MM.1S (cell line): ENCODE data around the gene SLFN14.

Source experiments
- EZH2 ChIP-seq: fragments of 300-600 bp; sonication (generic); optimal IDR thresholded peaks from 2 replicates; pipeline ENCODE3; 2017; ENCODE audit warnings: low read depth, mild to moderate bottlenecking, antibody characterized with exemption, low read length, mixed read lengths
- EZH2phosphoT487 ChIP-seq: fragments of 300-600 bp; sonication (generic); IDR thresholded peaks from 2 replicates; pipeline ENCODE4 v1.6.1; 2018; ENCODE audit warnings: antibody characterized with exemption, low read length
- TF ChIP-seq, protein P1 (sequence below): fragments of 300-600 bp; sonication (generic); IDR thresholded peaks from 2 replicates; pipeline ENCODE4 v1.5.1; 2016; ENCODE audit warnings: antibody characterized with exemption, low read length, mixed read lengths

DNA sequence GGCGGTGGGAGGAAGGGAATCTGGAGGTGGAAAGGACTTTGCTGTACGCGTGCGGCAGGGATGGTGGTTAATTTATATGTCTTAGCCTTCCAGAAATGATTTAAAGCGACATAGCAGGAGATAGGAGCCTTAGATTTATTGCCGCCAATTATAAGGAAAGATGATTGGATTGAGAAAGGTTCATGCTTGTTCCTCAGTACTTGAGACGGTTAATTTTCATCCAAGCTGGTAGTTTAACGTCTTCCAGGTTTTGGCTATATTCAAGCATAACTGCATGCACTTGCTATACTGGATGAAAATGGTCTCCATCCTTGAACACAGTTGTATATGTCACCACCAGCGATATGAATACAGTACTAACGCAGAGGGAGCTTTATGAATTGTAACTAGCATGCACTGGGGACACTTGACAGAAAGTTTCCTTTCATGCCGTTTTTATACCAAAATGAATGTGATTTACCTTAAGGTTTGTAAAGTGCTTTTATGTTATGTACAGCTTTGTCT, 18.4 kb upstream of the SLFN14 start:
- TF ChIP-seq, protein P1, sequence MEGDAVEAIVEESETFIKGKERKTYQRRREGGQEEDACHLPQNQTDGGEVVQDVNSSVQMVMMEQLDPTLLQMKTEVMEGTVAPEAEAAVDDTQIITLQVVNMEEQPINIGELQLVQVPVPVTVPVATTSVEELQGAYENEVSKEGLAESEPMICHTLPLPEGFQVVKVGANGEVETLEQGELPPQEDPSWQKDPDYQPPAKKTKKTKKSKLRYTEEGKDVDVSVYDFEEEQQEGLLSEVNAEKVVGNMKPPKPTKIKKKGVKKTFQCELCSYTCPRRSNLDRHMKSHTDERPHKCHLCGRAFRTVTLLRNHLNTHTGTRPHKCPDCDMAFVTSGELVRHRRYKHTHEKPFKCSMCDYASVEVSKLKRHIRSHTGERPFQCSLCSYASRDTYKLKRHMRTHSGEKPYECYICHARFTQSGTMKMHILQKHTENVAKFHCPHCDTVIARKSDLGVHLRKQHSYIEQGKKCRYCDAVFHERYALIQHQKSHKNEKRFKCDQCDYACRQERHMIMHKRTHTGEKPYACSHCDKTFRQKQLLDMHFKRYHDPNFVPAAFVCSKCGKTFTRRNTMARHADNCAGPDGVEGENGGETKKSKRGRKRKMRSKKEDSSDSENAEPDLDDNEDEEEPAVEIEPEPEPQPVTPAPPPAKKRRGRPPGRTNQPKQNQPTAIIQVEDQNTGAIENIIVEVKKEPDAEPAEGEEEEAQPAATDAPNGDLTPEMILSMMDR = no peak
- TF ChIP-seq EZH2 = no peak
- TF ChIP-seq EZH2phosphoT487 = no peak
